Esophagus muscularis mucosa (tissue), 4 donors: ENCODE data around the gene FAM76A. TPM values are rescaled to one million over a fixed set of nuclear protein-coding genes. Genes with fewer than 3 reads are reported as not detected.
A peak's percentile ranks its signal among the peaks of the same experiment; 100 is the strongest.
"Not testable (repeated sequence)": the region's sequence is repeated elsewhere in the genome, so short reads cannot be mapped to it uniquely, and the experiment has no call there.

ENCODE experiments used
- DNase-seq: peaks from one replicate; pipeline ENCODE4 v3.0.0-alpha.2; 2017; ENCODE audit errors: extremely low spot score
- H3K27ac ChIP-seq, 4 donors: fragments of 200-600 bp; sonication (generic); replicated peaks in 1 of 4; 1 replicate in 3 of 4; 2 replicates in 1 of 4; pipeline ENCODE4 v1.5.1; 2016 to 2019; ENCODE audit warnings: mild to moderate bottlenecking in 1 of 4
- H3K27me3 ChIP-seq, 4 donors: fragments of 200-600 bp; sonication (generic); one replicate each; pipeline versions ENCODE4 v1.5.1 to v1.6.0; 2016 to 2019
- H3K36me3 ChIP-seq, 4 donors: fragments of 200-600 bp; sonication (generic); one replicate each; pipeline ENCODE4 v1.5.1; 2016 to 2019
- H3K4me1 ChIP-seq, 4 donors: fragments of 200-600 bp; sonication (generic); one replicate each; pipeline ENCODE4 v1.5.1; 2016 to 2019
- H3K4me3 ChIP-seq, 4 donors: fragments of 200-600 bp; sonication (generic); 1 replicate in 2 of 4; 2 replicates in 2 of 4; pipeline ENCODE4 v1.5.1; 2016 to 2019; ENCODE audit warnings: mild to moderate bottlenecking in 4 of 4, moderate library complexity in 1 of 4
- H3K9me3 ChIP-seq, 4 donors: fragments of 200-600 bp; sonication (generic); 1 replicate in 3 of 4; 2 replicates in 1 of 4; pipeline ENCODE4 v1.5.1; 2016 to 2019
- EP300 ChIP-seq: sonication (generic); formaldehyde crosslinking; IDR thresholded peaks from one replicate; pipeline ENCODE4 v1.6.1; 2017; ENCODE audit warnings: antibody characterized with exemption
- POLR2A ChIP-seq: fragments of 450-650 bp; IDR thresholded peaks from one replicate; pipeline ENCODE4 v1.6.1; 2017; ENCODE audit warnings: antibody characterized with exemption, moderate library complexity, mild to moderate bottlenecking, low read depth
- POLR2AphosphoS5 ChIP-seq, 2 donors: sonication (generic); formaldehyde crosslinking; IDR thresholded peaks; one replicate each; pipeline ENCODE4 v1.6.1; 2017; ENCODE audit warnings: antibody characterized with exemption in 2 of 2
- WGBS: methylation state at CpG from one replicate; pipeline ENCODE4 v1.1.5; 2018; 5-methylcytosine and 5-hydroxymethylcytosine counted together
- intact Hi-C: fragments of 100-400 bp; cut with DNase I; formaldehyde crosslinking; loops from one replicate; pipeline ENCODE4 v1.15.1; 2023
- total RNA-seq, 4 donors: library from RNA; depleted of rRNA; stranded (reverse); fragments of >200 nt; gene quantifications; one replicate each; pipeline versions ENCODE4 v1.1.0 to v1.2.1, GENCODE V29; 2016
- TF ChIP-seq, protein P1 (sequence below), 3 experiments: fragments of 200-600 bp in 2 of 3; fragments of 450-650 bp in 1 of 3; sonication (generic) in 2 of 3; IDR thresholded peaks; one replicate each; pipeline ENCODE4 v1.5.1; 2017 to 2019; ENCODE audit warnings: antibody characterized with exemption in 3 of 3, mild to moderate bottlenecking in 2 of 3, moderate library complexity in 1 of 3

The FAM76A gene
- total RNA-seq, 4 donors from 2014 or later = 15.6 to 17.4 (median 16.6) TPM

DNA sequence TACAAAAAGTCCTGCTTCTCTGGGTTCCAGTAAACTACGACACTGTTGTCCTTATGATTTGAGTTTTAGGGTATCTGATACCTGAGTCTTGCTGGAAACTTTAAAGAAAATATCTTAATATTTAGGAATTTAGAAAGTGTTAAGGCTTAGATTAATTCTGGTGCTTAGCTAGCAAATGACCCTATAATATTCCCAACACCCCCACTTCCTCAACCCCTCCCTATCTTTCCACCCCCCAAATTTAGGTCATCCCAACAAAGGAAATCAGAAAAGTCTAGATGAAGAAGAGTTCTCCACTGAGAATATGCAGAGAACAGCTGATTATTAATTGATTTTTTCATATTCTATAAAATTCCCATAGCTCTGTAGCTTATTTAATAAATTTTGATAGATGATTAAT is 58.9 kb downstream of the FAM76A start:
- H3K4me1 ChIP-seq = peaks cover 31 to 50% (median 39%) of the 10 kb centered on the region in 4 donors
- no peak for DNase-seq
- H3K27me3 ChIP-seq = no peaks in the 10 kb centered on the region
- no peak overlapping the region for H3K4me3 ChIP-seq
- intact Hi-C loops = no loop called here
- no peaks in the 10 kb centered on the region for H3K9me3 ChIP-seq
- H3K27ac ChIP-seq = no peak overlapping the region
- TF ChIP-seq EP300 (no peak), POLR2A (no peak), POLR2AphosphoS5 (IDR thresholded peaks at IDR 0.05) (no peak)
- TF ChIP-seq, protein P1, sequence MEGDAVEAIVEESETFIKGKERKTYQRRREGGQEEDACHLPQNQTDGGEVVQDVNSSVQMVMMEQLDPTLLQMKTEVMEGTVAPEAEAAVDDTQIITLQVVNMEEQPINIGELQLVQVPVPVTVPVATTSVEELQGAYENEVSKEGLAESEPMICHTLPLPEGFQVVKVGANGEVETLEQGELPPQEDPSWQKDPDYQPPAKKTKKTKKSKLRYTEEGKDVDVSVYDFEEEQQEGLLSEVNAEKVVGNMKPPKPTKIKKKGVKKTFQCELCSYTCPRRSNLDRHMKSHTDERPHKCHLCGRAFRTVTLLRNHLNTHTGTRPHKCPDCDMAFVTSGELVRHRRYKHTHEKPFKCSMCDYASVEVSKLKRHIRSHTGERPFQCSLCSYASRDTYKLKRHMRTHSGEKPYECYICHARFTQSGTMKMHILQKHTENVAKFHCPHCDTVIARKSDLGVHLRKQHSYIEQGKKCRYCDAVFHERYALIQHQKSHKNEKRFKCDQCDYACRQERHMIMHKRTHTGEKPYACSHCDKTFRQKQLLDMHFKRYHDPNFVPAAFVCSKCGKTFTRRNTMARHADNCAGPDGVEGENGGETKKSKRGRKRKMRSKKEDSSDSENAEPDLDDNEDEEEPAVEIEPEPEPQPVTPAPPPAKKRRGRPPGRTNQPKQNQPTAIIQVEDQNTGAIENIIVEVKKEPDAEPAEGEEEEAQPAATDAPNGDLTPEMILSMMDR (IDR thresholded peaks at IDR 0.05) = no peak
- peaks cover 0 to 25% (median 2%) of the 10 kb centered on the region in 4 donors for H3K36me3 ChIP-seq
- WGBS = 90% methylated on average over 1 of the region's 1 CpG

DNA sequence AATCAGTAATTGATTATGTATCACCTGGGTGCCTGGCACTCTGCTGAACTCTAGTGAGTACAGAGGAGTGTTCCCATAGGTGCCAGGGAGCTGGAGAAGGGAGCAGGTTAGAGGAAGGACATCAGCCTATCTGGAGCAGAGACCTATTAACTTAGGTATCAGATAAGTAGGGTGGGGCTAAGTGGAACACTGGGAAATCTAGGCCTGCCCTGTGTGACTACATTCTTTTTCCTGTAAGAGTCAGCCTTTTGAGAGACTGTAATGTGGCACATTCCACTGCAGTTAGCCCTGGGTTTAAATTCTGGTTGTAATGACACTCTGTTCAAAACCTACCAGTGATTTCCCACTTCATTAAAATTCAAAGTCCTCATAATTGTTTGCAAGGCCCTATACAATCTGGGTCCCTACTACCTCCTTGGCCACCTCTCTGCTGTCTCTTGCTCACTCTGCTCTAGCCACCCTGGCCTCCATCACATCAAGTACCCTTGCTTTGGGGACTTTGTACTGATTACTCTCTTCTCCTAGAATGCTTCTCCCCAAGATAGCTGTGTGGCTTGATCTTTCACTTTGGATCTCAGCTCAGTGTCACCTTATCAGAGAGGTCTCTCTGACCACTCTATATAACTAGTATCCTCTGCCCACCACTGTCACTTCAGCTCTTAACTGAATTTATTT is 60.2 kb downstream of the FAM76A start:
- Histone ChIP-seq H3K4me1 (peaks cover 36 to 49% (median 41%) of the 10 kb centered on the region in 4 donors), H3K4me3 (no peak overlapping the region), H3K27ac (no peak overlapping the region), H3K27me3 (no peaks in the 10 kb centered on the region), H3K36me3 (peaks cover 7 to 29% (median 12%) of the 10 kb centered on the region in 4 donors), H3K9me3 (no peaks in the 10 kb centered on the region)
- TF ChIP-seq POLR2A (no peak), EP300 (no peak), POLR2AphosphoS5 (IDR thresholded peaks at IDR 0.05) (no peak)
- TF ChIP-seq, protein P1 (IDR thresholded peaks at IDR 0.05) = no peak
- intact Hi-C loops = no loop called here
- no peak for DNase-seq

DNA sequence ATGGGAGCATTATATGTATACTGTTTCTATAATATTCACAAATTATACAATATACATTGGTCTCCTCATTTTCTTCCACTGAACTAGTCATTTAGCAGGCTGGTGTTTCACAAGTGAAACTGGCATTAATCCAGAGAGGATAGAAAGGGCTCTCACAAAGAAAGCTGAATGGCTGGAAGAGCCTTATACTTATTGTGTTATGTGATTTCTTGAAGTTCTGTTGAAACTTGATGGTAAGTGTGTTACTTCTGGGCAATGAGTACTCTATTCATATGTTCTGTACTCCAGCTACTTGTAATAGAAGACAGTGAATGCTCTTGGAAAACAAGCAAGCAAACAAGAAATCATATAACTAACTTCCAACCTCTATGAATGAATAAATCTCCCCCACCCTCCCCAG is 62.1 kb downstream of the FAM76A start:
- TF ChIP-seq, protein P1 (IDR thresholded peaks at IDR 0.05) = no peak
- TF ChIP-seq POLR2AphosphoS5 (IDR thresholded peaks at IDR 0.05) (no peak), EP300 (no peak), POLR2A (no peak)

DNA sequence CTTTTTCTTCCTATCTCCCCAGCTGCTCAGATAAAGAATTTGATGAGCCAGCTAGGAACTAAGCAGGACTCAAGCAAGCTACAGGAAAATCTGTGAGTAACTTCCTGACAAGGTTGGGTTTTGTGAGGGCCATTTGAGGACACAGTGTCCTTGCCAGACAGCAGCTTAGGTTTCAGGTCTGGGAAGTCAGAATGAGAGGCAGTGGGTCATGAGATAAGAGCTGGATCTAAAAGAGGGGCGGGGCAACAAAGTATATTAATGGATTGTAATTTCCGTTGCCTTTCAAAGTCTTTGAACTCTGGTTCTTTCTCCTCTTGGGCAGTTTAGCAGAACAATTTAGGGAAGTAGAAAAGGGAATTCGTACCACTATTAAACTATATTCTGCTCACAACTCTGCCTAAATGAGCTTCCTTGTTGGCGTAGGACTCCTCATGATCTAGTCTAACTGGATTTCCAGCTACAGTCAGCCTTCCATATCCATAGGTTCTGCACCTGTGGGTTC is 63.8 kb downstream of the FAM76A start:
- WGBS = 88% methylated on average over 4 of the region's 4 CpGs
- Histone ChIP-seq H3K4me3 (no peak overlapping the region), H3K36me3 (peaks cover 20 to 52% (median 45%) of the 10 kb centered on the region in 4 donors), H3K9me3 (no peaks in the 10 kb centered on the region), H3K27me3 (no peaks in the 10 kb centered on the region), H3K27ac (peak overlapping the region in 2 of 4 donors; percentile 24 to 70), H3K4me1 (peaks cover 26 to 36% (median 35%) of the 10 kb centered on the region in 4 donors)
- intact Hi-C loops = no loop called here
- no peak for DNase-seq
- TF ChIP-seq, protein P1 (IDR thresholded peaks at IDR 0.05) = no peak
- TF ChIP-seq POLR2AphosphoS5 (IDR thresholded peaks at IDR 0.05) = peak; percentile 54 to 57

More for the DNA sequence above, 62.1 kb downstream of the FAM76A start:
- intact Hi-C loops = no loop called here
- Histone ChIP-seq H3K4me3 (no peak overlapping the region), H3K4me1 (peaks cover 36 to 49% (median 40%) of the 10 kb centered on the region in 4 donors), H3K9me3 (no peaks in the 10 kb centered on the region), H3K27ac (peak overlapping the region in 1 of 4 donors; percentile 70), H3K27me3 (no peaks in the 10 kb centered on the region), H3K36me3 (peaks cover 13 to 35% (median 28%) of the 10 kb centered on the region in 4 donors)
- DNase-seq = no peak

DNA sequence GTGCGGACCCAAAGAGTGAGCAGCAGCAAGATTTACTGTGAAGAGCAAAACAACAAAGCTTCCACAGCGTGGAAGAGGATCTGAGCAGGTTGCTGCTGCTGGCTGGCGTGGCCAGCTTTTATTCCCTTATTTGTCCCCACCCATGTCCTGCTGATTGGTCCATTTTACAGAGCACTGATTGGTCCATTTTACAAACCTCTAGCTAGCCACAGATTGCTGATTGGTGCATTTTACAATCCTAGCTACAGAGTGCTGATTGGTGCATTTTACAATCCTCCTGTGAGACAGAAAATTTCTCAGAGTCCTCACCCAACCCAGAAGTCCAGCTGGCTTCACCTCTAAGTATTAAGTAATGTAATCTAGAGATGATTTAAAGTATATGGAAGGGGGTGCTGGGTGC is 64.5 kb downstream of the FAM76A start:
- Histone ChIP-seq H3K27ac (peak overlapping the region in 2 of 4 donors; percentile 24 to 47), H3K4me1 (peaks cover 26 to 36% (median 33%) of the 10 kb centered on the region in 4 donors), H3K36me3 (peaks cover 23 to 59% (median 51%) of the 10 kb centered on the region in 4 donors)
- H3K4me3 ChIP-seq, intact Hi-C loops, H3K27me3 ChIP-seq, DNase-seq, H3K9me3 ChIP-seq: not testable (repeated sequence)
- 100% methylated on average over 3 of the region's 3 CpGs for WGBS
